A549 (cell line): ENCODE results near the gene CACNG7. TPM values are rescaled to one million over a fixed set of nuclear protein-coding genes. Genes with fewer than 3 reads are reported as not detected.

ENCODE experiments used
- ATAC-seq, 2 experiments: fragments of 200-7000 bp in 1 of 2; fragments of >200 bp in 1 of 2; cut with Nextera tagmentation in 1 of 2; cut with Tn5 transposase in 1 of 2; 3 replicates each; pipeline versions ENCODE4 v1.8.0 to v1.9.1; 2018 to 2020; ENCODE audit warnings: mild to moderate bottlenecking in 1 of 2, moderate library complexity in 1 of 2
- CTCF ChIA-PET: fragments of 300-600 bp; sonication (Branson Sonifier 250); formaldehyde crosslinking; extraction: SDS; loops from one replicate; lab custom pipeline; 2021; ENCODE audit warnings: antibody characterized with exemption, inconsistent platforms; lab: Yijun Ruan, JAX
- POLR2A ChIA-PET: fragments of 350-600 bp; formaldehyde crosslinking; extraction: SDS; loops from one replicate; lab custom pipeline; 2021; ENCODE audit warnings: antibody characterized with exemption, inconsistent platforms; lab: Yijun Ruan, JAX
- DNase-seq, 2 experiments: peaks; one replicate each; pipeline versions ENCODE4 v3.0.0 to v3.0.0-alpha.2; 2011 to 2016; ENCODE audit warnings: low read depth in 1 of 2, low spot score in 1 of 2
- FAIRE-seq: peaks from 2 replicates; lab custom pipeline; 2011; peaks lifted over from hg19 to GRCh38; lab: Jason Lieb, UNC
- H3K27ac ChIP-seq, 2 experiments: fragments of >200 bp; sonication (Bioruptor Twin); formaldehyde crosslinking; 3 replicates each; pipeline ENCODE4 v1.5.1; 2016 to 2017
- H3K4me1 ChIP-seq: fragments of >200 bp; sonication (Bioruptor Twin); formaldehyde crosslinking; 3 replicates; pipeline ENCODE4 v1.6.1; 2016
- H3K4me2 ChIP-seq: fragments of >200 bp; sonication (Bioruptor Twin); formaldehyde crosslinking; 3 replicates; pipeline ENCODE4 v1.6.1; 2016
- H3K4me3 ChIP-seq: fragments of >200 bp; sonication (Bioruptor Twin); formaldehyde crosslinking; 3 replicates; pipeline ENCODE4 v1.5.1; 2016
- H3K9me3 ChIP-seq: fragments of >200 bp; sonication (Bioruptor Twin); formaldehyde crosslinking; 3 replicates; pipeline ENCODE4 v1.6.1; 2016
- CEBPB ChIP-seq, 2 experiments: fragments of >200 bp in 1 of 2; sonication (Bioruptor Twin) in 1 of 2; formaldehyde crosslinking in 1 of 2; IDR thresholded peaks; 2 replicates each; pipeline ENCODE4 v1.6.1; 2012 to 2016
- CHD4 ChIP-seq: fragments of 200-600 bp; sonication (generic); IDR thresholded peaks from 2 replicates; pipeline ENCODE4 v1.6.1; 2016; ENCODE audit warnings: antibody characterized with exemption, mild to moderate bottlenecking, borderline replicate concordance
- CTCF ChIP-seq: fragments of >200 bp; sonication (Bioruptor Twin); formaldehyde crosslinking; IDR thresholded peaks from 3 replicates; pipeline ENCODE4 v1.5.1; 2016
- EHF ChIP-seq: fragments of 250-450 bp; sonication (Bioruptor Pico); IDR thresholded peaks from 2 replicates; pipeline ENCODE4 v1.5.0; 2020; ENCODE audit warnings: mild to moderate bottlenecking
- ESRRA ChIP-seq: fragments of 150-350 bp; IDR thresholded peaks from 2 replicates; pipeline ENCODE4 v1.6.1; 2014; ENCODE audit warnings: mild to moderate bottlenecking, low read length, borderline replicate concordance
- FOSB ChIP-seq: fragments of 250-450 bp; sonication (Bioruptor Pico); IDR thresholded peaks from 2 replicates; pipeline ENCODE4 v1.5.0; 2020; ENCODE audit warnings: mild to moderate bottlenecking, moderate library complexity
- FOSL2 ChIP-seq, 2 experiments: fragments of 450-650 bp in 1 of 2; fragments of >200 bp in 1 of 2; sonication (Bioruptor Twin) in 1 of 2; formaldehyde crosslinking; IDR thresholded peaks; 2 replicates each; pipeline versions ENCODE4 v1.5.0 to v1.6.1; 2016 to 2020; ENCODE audit warnings: mild to moderate bottlenecking in 1 of 2, moderate library complexity in 1 of 2
- FOXS1 ChIP-seq: fragments of 250-450 bp; sonication (Bioruptor Pico); IDR thresholded peaks from 2 replicates; pipeline ENCODE4 v1.5.0; 2020; ENCODE audit warnings: mild to moderate bottlenecking, moderate library complexity
- GATA3 ChIP-seq: IDR thresholded peaks from 2 replicates; pipeline ENCODE4 v1.6.1; 2012; ENCODE audit warnings: borderline replicate concordance
- HES2 ChIP-seq: fragments of >200 bp; sonication (Bioruptor Twin); formaldehyde crosslinking; IDR thresholded peaks from 2 replicates; pipeline ENCODE4 v1.6.1; 2016
- HEYL ChIP-seq: fragments of 250-450 bp; sonication (Bioruptor Pico); IDR thresholded peaks from 2 replicates; pipeline ENCODE4 v1.8.0; 2021; ENCODE audit warnings: mild to moderate bottlenecking, moderate library complexity
- HMGXB4 ChIP-seq: fragments of 250-450 bp; sonication (Bioruptor Pico); IDR thresholded peaks from 2 replicates; pipeline ENCODE4 v1.5.0; 2021; ENCODE audit warnings: mild to moderate bottlenecking, moderate library complexity, borderline replicate concordance
- HOXB13 ChIP-seq: fragments of 250-450 bp; sonication (Bioruptor Pico); IDR thresholded peaks from 2 replicates; pipeline ENCODE4 v1.5.0; 2020; ENCODE audit warnings: low read depth, mild to moderate bottlenecking, moderate library complexity
- JUN ChIP-seq, 2 experiments: fragments of >200 bp; sonication (Bioruptor Twin); formaldehyde crosslinking; IDR thresholded peaks; 2 replicates in 1 of 2; 3 replicates in 1 of 2; pipeline ENCODE4 v1.6.1; 2016 to 2017
- MAX ChIP-seq: IDR thresholded peaks from 2 replicates; pipeline ENCODE4 v1.6.1; 2012
- PHF8 ChIP-seq: fragments of 200-600 bp; sonication (generic); IDR thresholded peaks from 2 replicates; pipeline ENCODE4 v1.6.1; 2016; ENCODE audit warnings: low read depth, mild to moderate bottlenecking, antibody characterized with exemption, moderate library complexity, borderline replicate concordance
- POLR2AphosphoS2 ChIP-seq: conservative IDR thresholded peaks from 2 replicates; pipeline ENCODE4 v1.6.1; 2012; ENCODE audit warnings: low read length, improper control_type of control experiment, inconsistent platforms
- REST ChIP-seq: fragments of 200-600 bp; sonication (generic); IDR thresholded peaks from 2 replicates; pipeline ENCODE4 v1.6.1; 2016; ENCODE audit warnings: antibody characterized with exemption, mild to moderate bottlenecking, moderate library complexity
- RFX5 ChIP-seq: fragments of 450-650 bp; IDR thresholded peaks from 2 replicates; pipeline ENCODE4 v1.7.1; 2014; ENCODE audit warnings: antibody characterized with exemption, mild to moderate bottlenecking, moderate library complexity
- SMC3 ChIP-seq: fragments of >200 bp; sonication (Bioruptor Twin); formaldehyde crosslinking; IDR thresholded peaks from 3 replicates; pipeline ENCODE4 v1.6.1; 2018; ENCODE audit warnings: inconsistent platforms
- SREBF2 ChIP-seq: fragments of 450-650 bp; IDR thresholded peaks from 2 replicates; pipeline ENCODE4 v1.6.1; 2014; ENCODE audit warnings: mild to moderate bottlenecking, moderate library complexity
- USF2 ChIP-seq: fragments of 450-650 bp; IDR thresholded peaks from 2 replicates; pipeline ENCODE4 v1.6.1; 2014; ENCODE audit warnings: antibody characterized with exemption
- ZNF302 ChIP-seq: fragments of 250-450 bp; sonication (Bioruptor Pico); IDR thresholded peaks from 2 replicates; pipeline ENCODE4 v1.9.0; 2021; ENCODE audit warnings: inconsistent platforms, mild to moderate bottlenecking, moderate library complexity
- ZSCAN20 ChIP-seq: fragments of 250-450 bp; sonication (Bioruptor Pico); IDR thresholded peaks from 2 replicates; pipeline ENCODE4 v1.8.0; 2022; ENCODE audit warnings: mild to moderate bottlenecking, moderate library complexity
- WGBS: methylation state at CpG from one replicate; pipeline ENCODE4 v1.1.6; 2017; ENCODE audit errors: missing lambda C conversion rate; 5-methylcytosine and 5-hydroxymethylcytosine counted together
- polyA plus RNA-seq, 4 experiments: library from polyadenylated mRNA; depleted of rRNA in 3 of 4; stranded (reverse); fragments of >200 nt; fragmentation: RNase III in 1 of 4; extraction: RNeasy Plus Mini Kit Qiagen cat#74134 plus additional on column Dnase treatment in 1 of 4; gene quantifications; 2 replicates in 3 of 4; 3 replicates in 1 of 4; pipeline ENCODE4 v1.2.3, GENCODE V29; 2011 to 2017

CACNG7 gene
- polyA plus RNA-seq, 2 of the 4 experiments (the other 2 are of a cell fraction): 7.6 to 11.5 TPM

GRCh38 chr19:53873773-53874605, 35.1 kb upstream of the CACNG7 start:
- H3K27ac ChIP-seq: no peak overlapping the region
- no peak overlapping the region for H3K4me2 ChIP-seq
- CTCF ChIA-PET: interaction anchor here (0.7 to 1.5 kb wide), 4 partner anchors 8 to 156 kb away, joined by 3 to 5 read pairs (median 4); partner anchors contain the start of gene PRKCG
- TF ChIP-seq ZSCAN20 (no peak), SREBF2 (no peak), POLR2AphosphoS2 (0 out of 2 replicates have a peak, but pooled peaks have one; percentile 52), SMC3 (no peak), USF2 (peak; percentile 32), HOXB13 (CRISPR knock-in tag) (no peak), CTCF (no peak)
- WGBS: 95% methylated on average over 51 of the region's 51 CpGs
- peak in 1 of 2 experiments; percentile 0; a peak in 3 of 6 replicates for ATAC-seq
- H3K4me3 ChIP-seq: no peak overlapping the region
- POLR2A ChIA-PET: interaction anchor here (0.6 to 0.8 kb wide), 2 partner anchors 15 to 152 kb away, joined by 3 to 4 read pairs; no protein-coding TSS in a partner anchor
- no peaks in the 10 kb centered on the region for H3K9me3 ChIP-seq
- no peak for DNase-seq
- H3K4me1 ChIP-seq: peaks cover 10% of the 10 kb centered on the region; the same call in 2 of the 3 replicates
- FAIRE-seq: no peak

GRCh38 chr19:53874606-53874990, 34.5 kb upstream of the CACNG7 start:
- TF ChIP-seq HOXB13 (CRISPR knock-in tag) (no peak), HEYL (CRISPR knock-in tag) (no peak), GATA3 (no peak), SREBF2 (no peak), FOXS1 (CRISPR knock-in tag) (no peak), HMGXB4 (no peak), ZNF302 (CRISPR knock-in tag) (no peak), CEBPB (IDR thresholded peaks at IDR 0.05) (no peak), MAX (no peak), JUN (IDR thresholded peaks at IDR 0.05) (no peak), EHF (CRISPR knock-in tag) (no peak), CHD4 (no peak), REST (no peak), FOSL2 (IDR thresholded peaks at IDR 0.05) (no peak), FOSL2 (CRISPR knock-in tag; IDR thresholded peaks at IDR 0.05) (no peak), HES2 (no peak), ESRRA (no peak), POLR2AphosphoS2 (no peak), PHF8 (no peak), RFX5 (no peak), FOSB (CRISPR knock-in tag) (no peak)
- POLR2A ChIA-PET: interaction anchor here (0.8 kb wide), 1 partner anchor 14 kb away, joined by 3 read pairs; no protein-coding TSS in a partner anchor
- 92% methylated on average over 6 of the region's 6 CpGs for WGBS
- Histone ChIP-seq H3K4me2 (no peak overlapping the region), H3K4me3 (no peak overlapping the region), H3K4me1 (peaks cover 10% of the 10 kb centered on the region; the same call in 2 of the 3 replicates), H3K27ac (no peak overlapping the region), H3K9me3 (no peaks in the 10 kb centered on the region)
- CTCF ChIA-PET: interaction anchor here (0.5 to 1.5 kb wide), 4 partner anchors 33 to 211 kb away, joined by 3 to 5 read pairs (median 4); no protein-coding TSS in a partner anchor
- DNase-seq (no peak), ATAC-seq (no peak), FAIRE-seq (no peak)
